ENCODE measurements around the gene F13A1.

- TF ChIP-seq CTCF (IDR thresholded peaks at IDR 0.05), result no peak
- no peak for TF ChIP-seq POLR2A (IDR thresholded peaks at IDR 0.05)
Measured at GRCh38 chr6:6191476-6191875, 129.0 kb downstream of the F13A1 start.
